ENCODE results near the gene CD1D.
"Not testable (repeated sequence)": the region's sequence is repeated elsewhere in the genome, so short reads cannot be mapped to it uniquely, and the experiment has no call there.

The CD1D gene

GRCh38 chr1:158180741-158181576, at the start of gene CD1D:
Gene CD1D (plus strand): TSS chr1:158180895. CDS start chr1:158181102, 207 bp downstream.
- DNase-seq, result no peak

GRCh38 chr1:158131217-158131616, 49.5 kb upstream of the CD1D start:
- DNase-seq, result no peak

DNA sequence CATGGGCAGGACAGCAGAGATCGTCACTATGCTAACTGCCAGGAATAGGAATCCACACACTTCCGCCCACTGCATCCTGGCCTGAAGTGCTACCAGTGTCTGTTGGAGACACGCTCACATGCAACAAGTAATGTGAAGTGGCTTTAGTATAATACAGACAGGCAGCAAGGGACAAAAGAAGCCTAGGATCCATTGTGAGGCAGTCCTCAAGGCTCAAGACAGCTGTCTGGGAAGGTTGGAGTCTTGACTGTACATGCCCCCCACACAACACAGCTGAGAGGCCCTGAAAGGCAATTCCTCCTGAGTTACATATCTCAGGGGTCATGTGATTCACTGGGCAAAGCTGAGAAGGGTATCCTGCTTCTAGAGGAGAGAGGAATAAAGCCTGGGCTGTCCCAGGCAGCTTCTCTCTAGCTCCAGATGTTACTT, 39.9 kb upstream of the CD1D start:
- no peak for DNase-seq

DNA sequence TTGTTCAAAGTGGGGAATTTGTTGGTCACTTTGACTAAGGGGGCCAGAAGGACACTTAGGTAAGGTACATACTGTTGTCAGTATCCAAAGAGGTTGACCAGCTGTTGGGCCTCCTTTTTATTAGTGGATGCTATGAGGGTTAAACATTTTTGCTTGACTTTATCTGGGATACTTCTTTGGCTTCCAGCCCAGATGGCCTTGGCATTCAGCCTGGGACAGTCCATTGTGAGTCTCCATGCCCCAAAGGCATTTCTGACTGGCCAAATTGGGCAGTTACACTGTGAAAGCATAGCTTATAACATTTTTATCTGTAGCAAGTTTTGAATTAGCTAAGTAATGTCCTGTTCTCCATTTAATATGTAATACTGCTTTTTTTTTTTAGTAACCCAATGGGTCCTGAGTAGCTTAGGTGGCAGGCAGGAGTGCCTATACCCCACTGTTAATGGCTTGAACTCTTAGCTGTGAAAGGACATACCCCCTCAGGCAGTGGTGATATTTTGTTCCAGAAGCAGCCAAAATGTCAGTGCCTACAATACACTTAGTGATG, 35.4 kb upstream of the CD1D start:
- no peak for DNase-seq

GRCh38 chr1:158146165-158146564, 34.5 kb upstream of the CD1D start:
- DNase-seq, result no peak

- no peak for DNase-seq
Observed at GRCh38 chr1:158146739-158147138, 34.0 kb upstream of the CD1D start.

GRCh38 chr1:158147401-158147800, 33.3 kb upstream of the CD1D start:
- no peak for DNase-seq

- DNase-seq, result no peak
Observed at GRCh38 chr1:158147869-158148268, 32.8 kb upstream of the CD1D start.

- DNase-seq, result no peak
Observed at GRCh38 chr1:158148468-158148867, 32.2 kb upstream of the CD1D start.

- no peak for DNase-seq
Observed at GRCh38 chr1:158149175-158149574, 31.5 kb upstream of the CD1D start.

GRCh38 chr1:158149577-158150269, 31.0 kb upstream of the CD1D start:
- DNase-seq, result peak; percentile 56

GRCh38 chr1:158150523-158150922, 30.2 kb upstream of the CD1D start:
- no peak for DNase-seq

GRCh38 chr1:158153179-158153578, 27.5 kb upstream of the CD1D start:
- DNase-seq, result no peak

- DNase-seq, result no peak
Observed at GRCh38 chr1:158153746-158154444, 26.8 kb upstream of the CD1D start.

- DNase-seq, result no peak
Observed at GRCh38 chr1:158154501-158154900, 26.2 kb upstream of the CD1D start.

- DNase-seq, result no peak
Observed at GRCh38 chr1:158155673-158156072, 25.0 kb upstream of the CD1D start.

DNA sequence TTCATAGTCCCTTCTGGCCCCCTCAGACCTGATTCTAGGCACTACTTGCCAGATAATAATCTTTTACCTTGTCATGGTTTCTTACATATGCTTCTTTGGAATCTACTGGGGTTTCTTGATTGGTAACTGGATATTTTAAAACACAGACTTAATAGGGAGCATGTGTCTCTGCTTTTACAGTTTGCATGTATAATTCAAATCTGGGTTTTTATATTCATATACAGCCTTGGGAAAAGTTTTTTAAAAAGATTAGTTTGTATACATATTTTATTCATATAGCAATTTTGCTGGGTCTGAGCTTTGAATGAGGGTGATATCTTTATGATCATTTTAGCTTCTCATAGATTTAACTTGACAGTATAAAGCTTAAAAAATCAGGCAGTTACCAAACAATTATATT, 21.1 kb upstream of the CD1D start:
- no peak for DNase-seq

- no peak for DNase-seq
Observed at GRCh38 chr1:158161446-158161845, 19.2 kb upstream of the CD1D start.

DNA sequence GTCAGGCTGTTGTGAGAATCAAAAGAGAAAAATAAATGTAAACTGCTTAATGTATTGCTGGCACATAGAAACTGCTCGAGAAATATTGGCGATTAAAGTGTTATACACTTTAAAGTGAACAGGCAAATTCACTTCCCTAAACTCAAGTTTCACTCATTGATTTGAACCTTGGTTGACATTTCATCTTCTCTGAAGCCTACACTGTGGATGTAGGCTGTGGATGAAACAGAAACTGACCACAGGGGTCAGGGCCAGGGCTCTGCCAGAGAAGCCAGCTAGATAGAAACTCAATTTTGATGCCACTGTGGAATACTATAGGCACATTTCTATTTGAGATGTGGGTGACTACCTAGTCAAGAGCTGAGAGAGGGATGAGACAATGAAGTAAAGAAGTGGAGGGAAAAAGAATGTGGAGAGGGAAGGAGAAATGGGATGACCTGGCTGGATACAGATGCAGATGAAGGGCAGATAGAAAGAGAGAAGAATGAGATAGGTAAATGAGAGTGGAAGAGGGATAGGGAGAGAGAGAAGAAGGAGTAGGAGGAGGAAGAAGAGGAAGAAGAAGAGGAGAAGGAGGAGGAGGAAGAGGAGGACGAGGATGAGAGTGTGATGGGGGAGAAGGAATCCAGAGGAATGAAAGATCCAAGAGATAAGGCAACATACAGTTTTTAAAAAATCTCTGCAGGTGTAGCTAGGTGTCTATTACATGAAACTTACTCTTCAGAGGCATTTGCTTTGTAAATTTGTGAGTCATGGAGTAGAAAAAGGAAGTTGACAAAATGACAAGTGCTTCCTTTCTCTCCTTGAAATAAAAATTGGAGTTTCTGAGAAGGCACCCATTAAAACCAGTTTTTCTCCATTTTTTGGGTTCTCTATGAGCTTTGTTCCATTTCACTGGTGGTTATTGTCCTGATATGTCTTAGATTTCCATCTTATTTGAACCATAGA, 17.4 kb upstream of the CD1D start:
- no peak for DNase-seq

- no peak for DNase-seq
Observed at GRCh38 chr1:158169105-158169504, 11.6 kb upstream of the CD1D start.

DNA sequence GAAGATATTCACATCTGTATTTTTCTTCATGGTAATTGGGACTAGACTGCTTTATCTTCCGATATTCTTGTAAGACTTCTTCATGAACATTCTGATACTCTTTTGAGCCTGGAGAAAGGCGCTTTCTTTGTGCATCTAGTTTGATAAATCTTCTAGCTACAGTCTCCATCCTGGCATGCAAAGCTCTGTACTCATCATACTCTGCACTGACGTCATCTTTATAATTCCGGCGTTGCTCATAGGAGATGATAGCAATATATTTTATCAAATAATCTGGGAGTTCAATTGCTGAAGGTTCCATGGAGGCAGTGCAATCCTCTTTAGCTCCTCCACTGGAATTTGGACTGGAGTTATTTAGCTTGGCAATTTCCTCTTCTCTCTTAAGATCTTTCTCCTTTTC, 4.8 kb upstream of the CD1D start:
- not testable (repeated sequence) for DNase-seq

GRCh38 chr1:158176399-158176798, 4.3 kb upstream of the CD1D start:
- no peak for DNase-seq

All from NCI-H2107 (cell line).